ENCODE measurements around the gene C19orf47. TPM values are rescaled to one million over a fixed set of nuclear protein-coding genes. Genes with fewer than 3 reads are reported as not detected.

Gene C19orf47
- total RNA-seq, 1 donor from 2014 or later: 10.4 TPM

GRCh38 chr19:40281381-40282208, 66.6 kb downstream of the C19orf47 start:
- DNase-seq (ENCODE audit: low read depth): no peak
- H3K36me3 ChIP-seq (ENCODE audit: control insufficient read depth, insufficient read depth, low read length): peaks cover 1% of the 10 kb centered on the region
- no peak for TF ChIP-seq CTCF (IDR thresholded peaks at IDR 0.05; ENCODE audit: insufficient read depth, low read length, poor library complexity, severe bottlenecking)
- H3K27me3 ChIP-seq (ENCODE audit: control insufficient read depth, insufficient read depth, low read length): no peaks in the 10 kb centered on the region
- no peak overlapping the region for H3K4me3 ChIP-seq (ENCODE audit: low read depth, low read length)

GRCh38 chr19:40280608-40281221, 67.5 kb downstream of the C19orf47 start:
- H3K4me3 ChIP-seq (ENCODE audit: low read depth, low read length): no peak overlapping the region
- no peaks in the 10 kb centered on the region for H3K27me3 ChIP-seq (ENCODE audit: control insufficient read depth, insufficient read depth, low read length)
- no peak for DNase-seq (ENCODE audit: low read depth)
- TF ChIP-seq CTCF (IDR thresholded peaks at IDR 0.05; ENCODE audit: insufficient read depth, low read length, poor library complexity, severe bottlenecking): no peak
- peaks cover 1% of the 10 kb centered on the region for H3K36me3 ChIP-seq (ENCODE audit: control insufficient read depth, insufficient read depth, low read length)

- H3K27me3 ChIP-seq (ENCODE audit: control insufficient read depth, insufficient read depth, low read length): no peaks in the 10 kb centered on the region
- TF ChIP-seq CTCF (IDR thresholded peaks at IDR 0.05; ENCODE audit: insufficient read depth, low read length, poor library complexity, severe bottlenecking): no peak
- peaks cover 1% of the 10 kb centered on the region for H3K36me3 ChIP-seq (ENCODE audit: control insufficient read depth, insufficient read depth, low read length)
- no peak for DNase-seq (ENCODE audit: low read depth)
- H3K4me3 ChIP-seq (ENCODE audit: low read depth, low read length): no peak overlapping the region
Observed at GRCh38 chr19:40279761-40280607, 68.2 kb downstream of the C19orf47 start.

- TF ChIP-seq CTCF (IDR thresholded peaks at IDR 0.05; ENCODE audit: insufficient read depth, low read length, poor library complexity, severe bottlenecking): no peak
- no peak for DNase-seq (ENCODE audit: low read depth)
- Histone ChIP-seq H3K27me3 (ENCODE audit: control insufficient read depth, insufficient read depth, low read length) (no peaks in the 10 kb centered on the region), H3K36me3 (ENCODE audit: control insufficient read depth, insufficient read depth, low read length) (peaks cover 1% of the 10 kb centered on the region), H3K4me3 (ENCODE audit: low read depth, low read length) (no peak overlapping the region)
Observed at GRCh38 chr19:40279120-40279551, 69.1 kb downstream of the C19orf47 start.

GRCh38 chr19:40278361-40279035, 69.7 kb downstream of the C19orf47 start:
- TF ChIP-seq CTCF (IDR thresholded peaks at IDR 0.05; ENCODE audit: insufficient read depth, low read length, poor library complexity, severe bottlenecking): no peak
- Histone ChIP-seq H3K36me3 (ENCODE audit: control insufficient read depth, insufficient read depth, low read length) (peaks cover under 1% of the 10 kb centered on the region), H3K4me3 (ENCODE audit: low read depth, low read length) (no peak overlapping the region), H3K27me3 (ENCODE audit: control insufficient read depth, insufficient read depth, low read length) (no peaks in the 10 kb centered on the region)
- DNase-seq (ENCODE audit: low read depth): no peak
